HG02852 (cell line): ENCODE measurements around the gene ZBTB44.
"Not testable (repeated sequence)": the region's sequence is repeated elsewhere in the genome, so short reads cannot be mapped to it uniquely, and the experiment has no call there.

ENCODE experiments used
- ATAC-seq: cut with Tn5 transposase; IDR thresholded peaks from one replicate; pipeline ENCODE4 v1.9.1; 2021; ENCODE audit warnings: mild to moderate bottlenecking, moderate library complexity; ENCODE audit not compliant: unreplicated experiment

ZBTB44 gene, protein sequence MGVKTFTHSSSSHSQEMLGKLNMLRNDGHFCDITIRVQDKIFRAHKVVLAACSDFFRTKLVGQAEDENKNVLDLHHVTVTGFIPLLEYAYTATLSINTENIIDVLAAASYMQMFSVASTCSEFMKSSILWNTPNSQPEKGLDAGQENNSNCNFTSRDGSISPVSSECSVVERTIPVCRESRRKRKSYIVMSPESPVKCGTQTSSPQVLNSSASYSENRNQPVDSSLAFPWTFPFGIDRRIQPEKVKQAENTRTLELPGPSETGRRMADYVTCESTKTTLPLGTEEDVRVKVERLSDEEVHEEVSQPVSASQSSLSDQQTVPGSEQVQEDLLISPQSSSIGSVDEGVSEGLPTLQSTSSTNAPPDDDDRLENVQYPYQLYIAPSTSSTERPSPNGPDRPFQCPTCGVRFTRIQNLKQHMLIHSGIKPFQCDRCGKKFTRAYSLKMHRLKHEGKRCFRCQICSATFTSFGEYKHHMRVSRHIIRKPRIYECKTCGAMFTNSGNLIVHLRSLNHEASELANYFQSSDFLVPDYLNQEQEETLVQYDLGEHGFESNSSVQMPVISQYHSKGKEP

GRCh38 chr11:130314750-130315285 lies at the start of gene ZBTB44:
Gene ZBTB44 (minus strand): TSS chr11:130314917. CDS start chr11:130261873, 53,044 bp downstream.
- ATAC-seq = peak; percentile 62

DNA sequence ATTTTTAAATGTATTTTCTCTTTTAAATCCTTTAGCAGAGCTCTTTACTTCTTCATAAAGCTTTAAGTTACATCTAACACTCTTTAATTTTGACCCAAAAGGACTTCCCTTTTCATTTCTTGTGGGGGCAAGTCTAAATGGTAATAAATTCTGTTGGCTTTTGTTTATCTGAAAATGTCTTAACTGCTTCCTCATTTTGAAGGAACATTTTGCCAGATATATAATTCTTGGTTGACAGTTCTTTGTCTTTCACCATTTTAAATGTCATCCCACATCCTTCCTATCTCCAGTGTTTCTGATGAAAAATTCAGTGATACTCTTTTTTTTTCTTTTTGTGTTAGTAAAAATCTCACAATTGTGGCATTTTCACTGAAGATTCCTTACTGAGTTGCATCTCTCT lies 44.7 kb upstream of the ZBTB44 start:
- ATAC-seq = no peak

DNA sequence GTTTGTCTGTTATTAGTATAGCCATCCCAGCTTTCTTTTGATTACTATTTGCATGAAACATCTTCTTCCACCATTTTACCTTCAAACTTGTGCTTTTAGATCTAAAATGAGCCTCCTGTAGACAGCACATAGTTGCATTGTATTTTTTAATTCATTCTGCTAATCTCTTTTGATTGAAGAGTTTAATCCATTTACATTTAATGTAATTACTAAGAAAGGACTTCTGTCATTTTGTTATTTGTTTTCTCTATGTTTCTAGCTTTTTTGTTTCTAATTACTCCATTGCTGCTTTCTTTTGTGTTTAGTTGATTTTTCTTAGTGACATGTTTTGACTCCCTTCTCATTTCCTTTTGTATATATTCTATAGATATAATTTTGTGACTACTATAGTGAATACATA lies 43.7 kb upstream of the ZBTB44 start:
- ATAC-seq = no peak

GRCh38 chr11:130347261-130347660 lies 32.5 kb upstream of the ZBTB44 start:
- no peak for ATAC-seq

DNA sequence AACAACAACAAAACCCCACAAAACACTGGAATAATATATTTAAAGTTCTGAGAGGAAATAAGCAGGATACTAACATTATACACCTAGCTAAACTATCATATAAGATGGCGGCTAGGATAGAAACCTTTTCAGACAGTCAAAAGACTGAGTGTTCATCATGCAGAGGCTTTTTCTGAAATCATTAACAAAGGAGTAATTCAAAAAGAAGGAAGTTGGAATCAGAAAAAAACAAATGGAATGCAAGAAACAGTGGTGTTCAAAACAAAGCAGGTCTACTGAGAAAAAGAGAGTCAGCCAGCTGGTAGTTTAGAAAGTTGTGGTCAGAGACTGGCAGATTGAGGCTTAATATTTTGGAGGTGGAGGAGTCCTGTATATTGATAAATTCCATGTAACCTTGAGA lies 30.1 kb upstream of the ZBTB44 start:
- ATAC-seq = no peak

DNA sequence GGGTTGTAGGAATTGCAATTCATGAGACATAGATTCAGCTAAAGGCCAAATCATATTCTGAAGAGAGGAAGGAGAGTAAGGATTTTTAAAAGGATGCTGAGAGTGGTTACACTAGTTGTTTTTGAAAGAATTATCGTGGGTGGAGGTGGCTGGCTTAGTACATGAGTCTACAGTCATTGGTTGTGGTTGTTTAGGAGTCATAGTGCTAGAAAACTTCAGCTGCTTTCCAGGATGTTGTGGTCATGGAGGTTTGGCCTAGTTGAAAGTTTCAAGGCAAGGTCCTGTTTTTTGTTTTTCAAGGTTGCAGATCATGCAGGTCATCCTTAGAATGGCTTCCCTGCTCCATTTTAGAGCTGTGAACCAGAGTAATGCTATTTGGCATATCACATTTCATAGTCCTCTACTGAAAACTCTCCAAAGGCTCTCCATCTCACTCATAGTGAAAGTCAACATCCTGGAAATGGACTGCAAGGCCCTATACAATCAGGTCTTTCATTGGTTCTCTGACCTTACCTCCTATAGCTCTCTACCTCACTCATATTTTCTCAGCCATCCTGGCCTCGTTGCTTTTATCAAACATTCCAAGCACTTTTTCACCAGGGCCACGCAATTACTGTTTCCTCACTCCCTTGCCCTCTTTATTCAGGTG lies 26.1 kb upstream of the ZBTB44 start:
- no peak for ATAC-seq

GRCh38 chr11:130338667-130339066 lies 23.9 kb upstream of the ZBTB44 start:
- no peak for ATAC-seq

- no peak for ATAC-seq
Measured at GRCh38 chr11:130337281-130338089, 22.8 kb upstream of the ZBTB44 start.

GRCh38 chr11:130331397-130331796 lies 16.7 kb upstream of the ZBTB44 start:
- ATAC-seq = not testable (repeated sequence)

DNA sequence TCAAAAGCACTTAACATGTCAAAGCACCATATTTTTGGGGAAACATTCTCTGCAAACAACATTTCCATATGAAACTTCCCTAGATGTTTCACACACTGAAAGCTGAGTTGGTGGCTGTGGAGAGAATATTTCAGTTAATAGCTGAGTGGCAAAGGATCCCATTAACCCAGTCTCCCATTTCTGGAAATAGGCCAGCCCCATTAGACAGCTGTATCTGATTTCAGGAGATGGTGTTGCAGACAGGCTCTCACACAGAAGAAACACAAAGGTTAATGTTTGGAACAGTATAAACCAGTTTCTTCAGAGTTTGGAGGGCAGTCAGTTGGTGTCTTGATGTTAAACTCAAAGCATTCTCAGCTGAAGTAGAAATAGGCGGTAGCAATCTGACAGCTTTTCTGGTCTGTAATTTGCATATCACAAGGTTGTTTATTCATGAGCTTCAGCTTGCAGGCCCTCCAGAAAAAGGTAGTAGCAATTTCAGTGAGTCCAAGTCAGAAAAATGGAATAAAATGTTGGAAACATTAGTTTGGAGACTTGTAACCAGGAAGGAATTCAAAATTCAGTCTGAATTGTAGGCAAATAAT lies 15.5 kb upstream of the ZBTB44 start:
- ATAC-seq = no peak

- no peak for ATAC-seq
Measured at GRCh38 chr11:130328420-130328819, 13.7 kb upstream of the ZBTB44 start.

DNA sequence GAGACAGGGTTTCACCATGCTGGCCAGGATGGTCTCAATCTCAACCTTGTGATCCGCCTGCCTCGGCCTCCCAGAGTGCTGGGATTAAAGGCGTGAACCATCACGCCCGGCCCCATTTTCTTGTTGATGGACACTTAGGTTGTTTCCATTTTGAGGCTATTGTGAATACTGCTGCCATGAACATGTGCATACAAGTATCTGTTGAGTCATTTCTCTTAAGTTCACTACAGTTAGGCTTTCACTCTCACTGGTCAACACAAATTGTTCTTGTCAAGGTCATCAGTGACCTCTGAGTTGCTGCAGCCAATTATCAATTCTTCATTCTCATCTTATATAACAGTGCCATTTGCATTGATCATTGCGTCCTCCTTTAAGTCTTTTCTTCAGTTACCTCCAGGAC lies 13.0 kb upstream of the ZBTB44 start:
- no peak for ATAC-seq

DNA sequence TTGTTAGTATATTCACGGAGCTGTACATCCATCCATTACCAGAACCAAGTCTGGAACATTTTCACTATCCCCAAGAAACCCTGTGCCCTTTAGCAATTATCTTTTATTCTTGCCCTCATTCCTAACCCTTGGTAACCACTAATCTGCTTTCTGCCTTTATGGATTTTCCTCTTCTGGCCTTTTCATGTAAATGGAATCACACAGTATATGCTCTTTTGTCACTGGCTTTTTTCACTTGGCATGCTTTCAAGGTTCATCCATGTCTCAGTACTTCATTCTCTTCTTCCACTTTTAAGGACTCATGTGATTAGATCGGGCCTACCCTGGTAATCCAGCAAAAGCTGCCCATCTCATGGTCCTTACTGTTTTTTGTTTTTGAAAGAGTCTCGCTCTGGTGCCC lies 11.0 kb upstream of the ZBTB44 start:
- no peak for ATAC-seq

- no peak for ATAC-seq
Measured at GRCh38 chr11:130323452-130324450, 9.0 kb upstream of the ZBTB44 start.

- no peak for ATAC-seq
Measured at GRCh38 chr11:130322126-130322525, 7.4 kb upstream of the ZBTB44 start.

DNA sequence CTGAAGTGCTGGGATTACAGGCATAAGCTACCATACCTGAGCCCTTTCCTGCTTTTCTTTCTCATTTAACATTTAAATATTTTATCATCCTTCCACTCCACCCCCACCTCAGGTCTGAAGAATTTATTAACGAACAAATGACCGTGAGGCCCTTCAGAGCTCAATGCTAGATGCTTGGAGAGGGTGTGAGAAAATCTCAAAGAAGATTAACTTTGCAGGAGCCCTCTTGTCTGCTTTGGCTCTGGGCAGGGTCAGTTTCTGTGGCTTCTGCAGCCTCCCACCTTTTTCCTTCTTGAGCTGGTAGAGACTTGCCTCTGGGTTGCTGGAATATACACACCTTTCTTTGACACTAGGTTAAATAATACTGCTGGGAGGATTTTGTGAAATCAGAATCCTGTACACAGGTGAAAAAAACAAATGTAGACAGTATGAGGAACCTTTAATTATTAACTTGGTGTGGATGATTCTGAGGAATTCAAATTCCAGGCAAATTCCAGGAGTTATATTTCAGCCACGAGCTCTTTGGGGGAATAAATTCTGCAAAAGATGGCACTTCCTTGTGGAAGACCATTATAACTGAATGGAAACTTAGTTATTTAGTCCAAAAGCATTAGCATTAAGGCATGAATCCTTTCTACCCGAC lies 3.4 kb upstream of the ZBTB44 start:
- ATAC-seq = no peak

- peak; percentile 28 for ATAC-seq
Measured at GRCh38 chr11:130315354-130315970, 745 bp upstream of the ZBTB44 start.

GRCh38 chr11:130314184-130314749 lies 450 bp downstream of the ZBTB44 start:
- ATAC-seq = peak; percentile 53
